Measurements from ENCODE around the gene ZCCHC4. TPM values are rescaled to one million over a fixed set of nuclear protein-coding genes. Genes with fewer than 3 reads are reported as not detected.

The ZCCHC4 gene
- total and polyA plus RNA-seq, 4 donors = 4.3 to 24.3 (median 7.6) TPM

DNA sequence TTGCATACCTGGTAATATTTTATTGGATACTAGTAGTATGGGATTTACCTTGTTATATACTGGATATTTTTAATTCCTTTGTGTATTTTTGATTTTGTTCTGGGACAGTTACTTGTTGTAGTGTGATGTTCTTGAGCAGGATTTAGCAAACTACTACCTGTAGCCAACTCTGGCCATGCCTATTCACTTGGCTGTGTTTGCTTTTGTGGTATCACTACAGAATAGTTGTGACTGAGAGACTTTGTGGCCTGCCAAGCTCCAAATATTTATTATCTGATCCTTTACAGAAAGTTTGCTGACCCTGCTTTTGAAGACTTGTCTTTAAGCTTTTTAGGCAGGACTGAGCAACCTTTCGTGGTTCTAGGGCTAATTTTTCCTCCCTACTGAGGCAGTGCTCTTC is 17.8 kb downstream of the ZCCHC4 start:
- no peak for DNase-seq
- Histone ChIP-seq H3K36me3 (ENCODE audit: control insufficient read depth in 4 of 4, insufficient read depth in 4 of 4, low read length in 4 of 4) (peaks cover 0 to 3% (median 2%) of the 10 kb centered on the region in 4 donors), H3K4me1 (ENCODE audit: control insufficient read depth in 5 of 5, insufficient read depth in 5 of 5, low read length in 5 of 5) (no peaks in the 10 kb centered on the region), H3K9me3 (ENCODE audit: control insufficient read depth in 4 of 4, insufficient read depth in 3 of 4, low read length in 3 of 4) (no peaks in the 10 kb centered on the region), H3K4me3 (no peak overlapping the region), H3K27ac (ENCODE audit: low read depth in 1 of 2, low read length in 1 of 2) (no peak overlapping the region), H3K27me3 (ENCODE audit: control insufficient read depth in 3 of 3, insufficient read depth in 3 of 3, low read length in 2 of 3) (no peaks in the 10 kb centered on the region), H3K9ac (ENCODE audit: insufficient read depth in 1 of 2, low read length in 2 of 2) (no peak overlapping the region)
- no peak for ATAC-seq (ENCODE audit: insufficient read depth, low FRiP score)
- 81 to 88% methylated on average over 1 of the region's 1 CpG for WGBS, 2 donors
- TF ChIP-seq, protein P1, sequence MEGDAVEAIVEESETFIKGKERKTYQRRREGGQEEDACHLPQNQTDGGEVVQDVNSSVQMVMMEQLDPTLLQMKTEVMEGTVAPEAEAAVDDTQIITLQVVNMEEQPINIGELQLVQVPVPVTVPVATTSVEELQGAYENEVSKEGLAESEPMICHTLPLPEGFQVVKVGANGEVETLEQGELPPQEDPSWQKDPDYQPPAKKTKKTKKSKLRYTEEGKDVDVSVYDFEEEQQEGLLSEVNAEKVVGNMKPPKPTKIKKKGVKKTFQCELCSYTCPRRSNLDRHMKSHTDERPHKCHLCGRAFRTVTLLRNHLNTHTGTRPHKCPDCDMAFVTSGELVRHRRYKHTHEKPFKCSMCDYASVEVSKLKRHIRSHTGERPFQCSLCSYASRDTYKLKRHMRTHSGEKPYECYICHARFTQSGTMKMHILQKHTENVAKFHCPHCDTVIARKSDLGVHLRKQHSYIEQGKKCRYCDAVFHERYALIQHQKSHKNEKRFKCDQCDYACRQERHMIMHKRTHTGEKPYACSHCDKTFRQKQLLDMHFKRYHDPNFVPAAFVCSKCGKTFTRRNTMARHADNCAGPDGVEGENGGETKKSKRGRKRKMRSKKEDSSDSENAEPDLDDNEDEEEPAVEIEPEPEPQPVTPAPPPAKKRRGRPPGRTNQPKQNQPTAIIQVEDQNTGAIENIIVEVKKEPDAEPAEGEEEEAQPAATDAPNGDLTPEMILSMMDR (IDR thresholded peaks at IDR 0.05; ENCODE audit: control extremely low read depth, extremely low read depth) = no peak

DNA sequence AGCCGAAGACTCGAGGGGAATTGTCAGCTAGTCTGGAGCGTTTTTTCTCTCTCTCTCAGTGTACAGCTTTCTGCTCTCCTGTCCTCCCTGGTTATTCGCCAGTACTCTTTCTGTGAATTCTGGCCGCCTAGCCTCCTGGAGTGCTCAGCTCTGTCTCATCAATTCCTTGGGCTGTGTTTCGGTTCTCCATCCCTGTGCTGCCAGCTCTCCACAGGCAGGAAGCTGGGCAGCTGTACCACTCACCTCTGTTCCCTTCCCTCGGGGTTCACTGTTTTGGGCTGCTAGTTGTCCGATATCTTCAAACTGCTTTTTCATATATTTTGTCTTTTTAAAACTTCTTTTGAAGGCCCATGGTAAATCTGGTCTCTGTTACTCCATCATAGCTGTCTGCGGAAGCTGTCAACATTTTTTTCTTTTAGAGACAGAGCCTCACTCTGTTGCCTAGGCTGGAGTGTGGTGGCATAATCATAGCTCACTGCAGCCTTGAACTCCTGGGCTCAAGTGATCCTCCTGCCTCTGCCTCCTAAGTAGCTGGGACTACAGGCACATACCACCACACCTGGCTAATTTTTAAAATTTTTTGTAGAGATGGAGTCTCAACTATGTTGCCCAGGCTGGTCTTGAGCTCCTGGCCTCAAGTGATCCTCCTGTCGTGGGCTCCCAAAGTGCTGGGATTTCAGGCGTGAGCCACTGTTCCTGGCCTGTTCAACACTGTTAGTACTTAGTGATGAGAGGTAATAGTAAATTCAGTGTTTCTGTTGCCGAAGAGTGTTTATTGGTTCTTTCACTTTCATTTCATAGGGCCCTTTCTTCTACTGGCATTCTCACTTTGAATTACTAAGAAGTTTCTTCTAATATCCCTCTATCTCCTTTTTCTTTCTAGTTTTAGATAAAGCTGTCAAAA is 18.6 kb downstream of the ZCCHC4 start:
- peak overlapping the region in 1 of 2 donors; percentile 48 for H3K27ac ChIP-seq (ENCODE audit: low read depth in 1 of 2, low read length in 1 of 2)
- H3K9ac ChIP-seq (ENCODE audit: insufficient read depth in 1 of 2, low read length in 2 of 2) = no peak overlapping the region
- H3K4me1 ChIP-seq (ENCODE audit: control insufficient read depth in 5 of 5, insufficient read depth in 5 of 5, low read length in 5 of 5) = no peaks in the 10 kb centered on the region
- DNase-seq = no peak
- TF ChIP-seq, protein P1 (IDR thresholded peaks at IDR 0.05; ENCODE audit: control extremely low read depth, extremely low read depth) = no peak
- 56 to 85% methylated on average over 12 of the region's 12 CpGs for WGBS, 2 donors
- H3K9me3 ChIP-seq (ENCODE audit: control insufficient read depth in 4 of 4, insufficient read depth in 3 of 4, low read length in 3 of 4) = no peaks in the 10 kb centered on the region
- no peak overlapping the region for H3K4me3 ChIP-seq
- ATAC-seq (ENCODE audit: insufficient read depth, low FRiP score) = no peak
- H3K36me3 ChIP-seq (ENCODE audit: control insufficient read depth in 4 of 4, insufficient read depth in 4 of 4, low read length in 4 of 4) = peaks cover 0 to 6% (median 2%) of the 10 kb centered on the region in 4 donors
- no peaks in the 10 kb centered on the region for H3K27me3 ChIP-seq (ENCODE audit: control insufficient read depth in 3 of 3, insufficient read depth in 3 of 3, low read length in 2 of 3)

DNA sequence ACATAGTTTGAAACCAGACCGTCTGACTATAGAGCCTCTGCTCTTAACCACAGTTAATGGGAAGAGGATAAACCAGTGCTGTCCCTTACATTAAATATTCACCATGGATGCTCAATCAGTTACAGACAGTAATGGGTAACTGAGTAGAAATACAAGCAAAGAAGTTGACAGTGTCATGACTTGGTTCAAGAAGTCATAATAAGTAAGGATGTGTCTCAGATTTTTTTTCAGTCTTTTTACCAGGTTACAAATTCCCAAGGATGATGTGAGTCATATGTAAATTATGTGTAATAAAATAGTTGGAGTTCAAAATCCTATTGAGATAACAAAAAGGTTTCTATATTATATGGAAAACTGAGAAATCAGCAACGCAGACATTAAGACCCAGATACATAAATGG is 31.1 kb downstream of the ZCCHC4 start:
- TF ChIP-seq, protein P1 (IDR thresholded peaks at IDR 0.05; ENCODE audit: control extremely low read depth, extremely low read depth) = no peak
- H3K27ac ChIP-seq (ENCODE audit: low read depth in 1 of 2, low read length in 1 of 2) = no peak overlapping the region
- 98 to 99% methylated on average over 2 of the region's 2 CpGs for WGBS, 2 donors
- H3K4me3 ChIP-seq = no peak overlapping the region
- no peak overlapping the region for H3K9ac ChIP-seq (ENCODE audit: insufficient read depth in 1 of 2, low read length in 2 of 2)
- DNase-seq = no peak
- H3K9me3 ChIP-seq (ENCODE audit: control insufficient read depth in 4 of 4, insufficient read depth in 3 of 4, low read length in 3 of 4) = no peaks in the 10 kb centered on the region
- ATAC-seq (ENCODE audit: insufficient read depth, low FRiP score) = no peak
- H3K27me3 ChIP-seq (ENCODE audit: control insufficient read depth in 3 of 3, insufficient read depth in 3 of 3, low read length in 2 of 3) = no peaks in the 10 kb centered on the region
- no peaks in the 10 kb centered on the region for H3K4me1 ChIP-seq (ENCODE audit: control insufficient read depth in 5 of 5, insufficient read depth in 5 of 5, low read length in 5 of 5)
- peaks cover 0 to 3% (median 0%) of the 10 kb centered on the region in 4 donors for H3K36me3 ChIP-seq (ENCODE audit: control insufficient read depth in 4 of 4, insufficient read depth in 4 of 4, low read length in 4 of 4)
